WERI-Rb-1 (cell line): Measurements from ENCODE around the gene PLAAT2.

Source experiments
- DNase-seq: peaks from one replicate; pipeline ENCODE4 v3.0.0-alpha.2; 2020
- H3K27ac ChIP-seq: fragments of 250-450 bp; sonication (Bioruptor Pico); 2 replicates; pipeline ENCODE4 v1.5.1; 2020; ENCODE audit warnings: mild to moderate bottlenecking, moderate library complexity
- H3K27me3 ChIP-seq: fragments of 250-450 bp; sonication (Bioruptor Pico); 2 replicates; pipeline ENCODE4 v1.5.1; 2021; ENCODE audit warnings: mild to moderate bottlenecking, low read depth, moderate library complexity; ENCODE audit not compliant: insufficient read depth, severe bottlenecking
- H3K36me3 ChIP-seq: fragments of 250-450 bp; sonication (Bioruptor Pico); 2 replicates; pipeline ENCODE4 v1.5.1; 2020; ENCODE audit warnings: mild to moderate bottlenecking, moderate library complexity
- H3K4me3 ChIP-seq: 2 replicates; pipeline ENCODE4 v1.5.1; 2011; ENCODE audit warnings: low read depth, mild to moderate bottlenecking, control low read depth, low read length
- H3K9me3 ChIP-seq: fragments of 250-450 bp; sonication (Bioruptor Pico); 2 replicates; pipeline ENCODE4 v1.5.1; 2021; ENCODE audit warnings: mild to moderate bottlenecking, moderate library complexity; ENCODE audit not compliant: severe bottlenecking
- TF ChIP-seq, protein P1 (sequence below): IDR thresholded peaks from 2 replicates; pipeline ENCODE4 v1.5.1; 2011; ENCODE audit warnings: low read depth, mild to moderate bottlenecking, control low read depth, inconsistent platforms, low read length

The PLAAT2 gene

DNA sequence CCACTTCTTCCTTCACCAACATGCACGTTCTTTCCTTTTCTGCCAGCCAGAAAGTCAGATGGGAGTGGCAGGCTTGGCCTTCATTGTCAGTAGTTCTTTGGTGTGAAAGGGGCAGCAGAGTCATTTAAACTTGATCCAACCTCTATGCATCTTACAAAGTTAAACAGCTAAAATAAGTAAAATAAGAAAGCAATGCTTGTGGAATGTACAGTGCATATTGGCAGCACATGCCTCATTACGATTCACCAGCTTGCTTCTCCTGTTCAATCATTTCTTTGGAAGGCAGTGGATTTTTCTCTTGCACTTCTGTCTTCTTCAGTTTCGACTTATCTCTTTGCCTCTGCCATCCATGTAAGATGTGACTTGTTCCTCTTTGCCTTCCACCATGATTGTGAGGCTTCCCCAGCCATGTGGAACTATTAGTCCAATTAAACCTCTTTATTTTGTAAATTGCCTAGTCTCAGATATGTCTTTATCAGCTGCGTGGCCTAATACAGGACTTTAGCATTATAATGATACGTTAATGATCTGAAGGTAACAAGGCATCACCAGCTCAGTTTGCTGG is 42.5 kb downstream of the PLAAT2 start:
- H3K27me3 ChIP-seq: no peaks in the 10 kb centered on the region
- H3K9me3 ChIP-seq: no peaks in the 10 kb centered on the region
- DNase-seq: no peak

GRCh38 chr11:63518548-63518947 is 44.6 kb downstream of the PLAAT2 start:
- DNase-seq: no peak
- TF ChIP-seq, protein P1, sequence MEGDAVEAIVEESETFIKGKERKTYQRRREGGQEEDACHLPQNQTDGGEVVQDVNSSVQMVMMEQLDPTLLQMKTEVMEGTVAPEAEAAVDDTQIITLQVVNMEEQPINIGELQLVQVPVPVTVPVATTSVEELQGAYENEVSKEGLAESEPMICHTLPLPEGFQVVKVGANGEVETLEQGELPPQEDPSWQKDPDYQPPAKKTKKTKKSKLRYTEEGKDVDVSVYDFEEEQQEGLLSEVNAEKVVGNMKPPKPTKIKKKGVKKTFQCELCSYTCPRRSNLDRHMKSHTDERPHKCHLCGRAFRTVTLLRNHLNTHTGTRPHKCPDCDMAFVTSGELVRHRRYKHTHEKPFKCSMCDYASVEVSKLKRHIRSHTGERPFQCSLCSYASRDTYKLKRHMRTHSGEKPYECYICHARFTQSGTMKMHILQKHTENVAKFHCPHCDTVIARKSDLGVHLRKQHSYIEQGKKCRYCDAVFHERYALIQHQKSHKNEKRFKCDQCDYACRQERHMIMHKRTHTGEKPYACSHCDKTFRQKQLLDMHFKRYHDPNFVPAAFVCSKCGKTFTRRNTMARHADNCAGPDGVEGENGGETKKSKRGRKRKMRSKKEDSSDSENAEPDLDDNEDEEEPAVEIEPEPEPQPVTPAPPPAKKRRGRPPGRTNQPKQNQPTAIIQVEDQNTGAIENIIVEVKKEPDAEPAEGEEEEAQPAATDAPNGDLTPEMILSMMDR: no peak
- no peaks in the 10 kb centered on the region for H3K9me3 ChIP-seq
- no peak overlapping the region for H3K4me3 ChIP-seq
- H3K27me3 ChIP-seq: no peaks in the 10 kb centered on the region
- H3K36me3 ChIP-seq: no peaks in the 10 kb centered on the region
- no peak overlapping the region for H3K27ac ChIP-seq

More for the DNA sequence above, 42.5 kb downstream of the PLAAT2 start:
- Histone ChIP-seq H3K4me3 (no peak overlapping the region), H3K36me3 (no peaks in the 10 kb centered on the region), H3K27ac (no peak overlapping the region)
- TF ChIP-seq, protein P1: no peak

- Histone ChIP-seq H3K4me3 (no peak overlapping the region), H3K27me3 (no peaks in the 10 kb centered on the region), H3K27ac (no peak overlapping the region), H3K36me3 (no peaks in the 10 kb centered on the region), H3K9me3 (no peaks in the 10 kb centered on the region)
- TF ChIP-seq, protein P1: no peak
- DNase-seq: no peak
Measured at GRCh38 chr11:63517156-63517555, 46.0 kb downstream of the PLAAT2 start.

GRCh38 chr11:63516109-63516508 is 47.1 kb downstream of the PLAAT2 start:
- H3K27ac ChIP-seq: no peak overlapping the region
- no peak for DNase-seq
- TF ChIP-seq, protein P1: no peak

DNA sequence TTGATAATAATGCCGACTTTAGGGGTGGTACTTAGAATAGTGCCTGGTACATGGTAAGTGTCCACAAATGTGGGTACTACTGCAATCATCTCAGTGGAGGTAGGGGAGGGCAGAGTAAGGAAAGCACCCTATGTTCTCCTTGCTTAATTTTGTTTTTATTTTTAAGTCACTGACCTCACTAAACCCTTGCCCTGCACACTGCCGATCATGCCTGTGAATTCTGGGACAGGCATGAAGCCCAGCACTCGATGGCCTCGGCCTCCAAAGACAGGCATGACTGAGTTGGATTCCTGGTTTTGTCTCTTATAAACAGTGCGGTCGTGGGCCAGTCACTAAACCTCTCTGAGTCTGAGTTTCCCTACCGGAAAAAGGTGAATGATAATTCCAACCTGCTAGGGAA is 50.4 kb downstream of the PLAAT2 start:
- TF ChIP-seq, protein P1: no peak

More at GRCh38 chr11:63516109-63516508, 47.1 kb downstream of the PLAAT2 start:
- H3K9me3 ChIP-seq: no peaks in the 10 kb centered on the region
- no peak overlapping the region for H3K4me3 ChIP-seq
- H3K27me3 ChIP-seq: no peaks in the 10 kb centered on the region
- H3K36me3 ChIP-seq: no peaks in the 10 kb centered on the region

More for the DNA sequence above, 50.4 kb downstream of the PLAAT2 start:
- Histone ChIP-seq H3K36me3 (no peaks in the 10 kb centered on the region), H3K9me3 (no peaks in the 10 kb centered on the region), H3K27ac (no peak overlapping the region), H3K27me3 (peaks cover 8% of the 10 kb centered on the region), H3K4me3 (no peak overlapping the region)
- DNase-seq: no peak
